ENCODE data around the gene ZBTB20. TPM values are rescaled to one million over a fixed set of nuclear protein-coding genes. Genes with fewer than 3 reads are reported as not detected.

Gene ZBTB20
- total RNA-seq, 2 experiments from 2014 or later, result 5.2 to 6.4 TPM

- Mint-ChIP-seq H3K4me1 (peaks cover 6% of the 10 kb centered on the region), H3K36me3 (ENCODE audit: low read depth) (no peaks in the 10 kb centered on the region), H3K9me3 (ENCODE audit: low read depth) (no peaks in the 10 kb centered on the region), H3K27me3 (no peaks in the 10 kb centered on the region), H3K4me3 (no peak overlapping the region), H3K27ac (no peak overlapping the region)
- DNase-seq, result no peak
- ATAC-seq, result no peak
- ChIA-PET CTCF (interaction anchor here (0.7 kb wide), 1 partner anchor 12 kb away, joined by 4 read pairs; no protein-coding TSS in a partner anchor), POLR2A (no interaction called here)
- intact Hi-C loops (cut with DNase I, micrococcal nuclease), result no loop called here
Observed at GRCh38 chr3:114452256-114452655, 694.8 kb downstream of the ZBTB20 start.

GRCh38 chr3:114451561-114452018 is 695.5 kb downstream of the ZBTB20 start:
- H3K4me1 Mint-ChIP-seq, result peaks cover 6% of the 10 kb centered on the region
- no peak overlapping the region for H3K4me3 Mint-ChIP-seq
- no peaks in the 10 kb centered on the region for H3K9me3 Mint-ChIP-seq (ENCODE audit: low read depth)
- no peak for DNase-seq
- ATAC-seq, result no peak
- no peak overlapping the region for H3K27ac Mint-ChIP-seq
- no peaks in the 10 kb centered on the region for H3K36me3 Mint-ChIP-seq (ENCODE audit: low read depth)
- ChIA-PET CTCF (no interaction called here), POLR2A (no interaction called here)
- no peaks in the 10 kb centered on the region for H3K27me3 Mint-ChIP-seq
- intact Hi-C loops (cut with DNase I, micrococcal nuclease), result no loop called here

- ChIA-PET CTCF (no interaction called here), POLR2A (no interaction called here)
- ATAC-seq (no peak), DNase-seq (no peak)
- H3K27ac Mint-ChIP-seq, result no peak overlapping the region
- H3K4me1 Mint-ChIP-seq, result peaks cover 6% of the 10 kb centered on the region
- H3K4me3 Mint-ChIP-seq, result no peak overlapping the region
- intact Hi-C loops (cut with DNase I, micrococcal nuclease), result no loop called here
- H3K27me3 Mint-ChIP-seq, result no peaks in the 10 kb centered on the region
- no peaks in the 10 kb centered on the region for H3K36me3 Mint-ChIP-seq (ENCODE audit: low read depth)
- no peaks in the 10 kb centered on the region for H3K9me3 Mint-ChIP-seq (ENCODE audit: low read depth)
Observed at GRCh38 chr3:114451051-114451451, 696.0 kb downstream of the ZBTB20 start.

- H3K9me3 Mint-ChIP-seq (ENCODE audit: low read depth), result no peaks in the 10 kb centered on the region
- H3K27me3 Mint-ChIP-seq, result no peaks in the 10 kb centered on the region
- intact Hi-C loops (cut with DNase I, micrococcal nuclease), result no loop called here
- ChIA-PET POLR2A (no interaction called here), CTCF (interaction anchor here (0.9 to 1.2 kb wide), 2 partner anchors 30 to 31 kb away, joined by 3 to 4 read pairs; no protein-coding TSS in a partner anchor)
- DNase-seq (no peak), ATAC-seq (no peak)
- H3K4me1 Mint-ChIP-seq, result peaks cover 6% of the 10 kb centered on the region
- no peak overlapping the region for H3K27ac Mint-ChIP-seq
- H3K36me3 Mint-ChIP-seq (ENCODE audit: low read depth), result no peaks in the 10 kb centered on the region
- H3K4me3 Mint-ChIP-seq, result no peak overlapping the region
Observed at GRCh38 chr3:114450008-114450596, 697.0 kb downstream of the ZBTB20 start.

- Mint-ChIP-seq H3K4me3 (no peak overlapping the region), H3K27me3 (no peaks in the 10 kb centered on the region), H3K27ac (no peak overlapping the region), H3K36me3 (ENCODE audit: low read depth) (no peaks in the 10 kb centered on the region), H3K4me1 (peaks cover 6% of the 10 kb centered on the region), H3K9me3 (ENCODE audit: low read depth) (no peaks in the 10 kb centered on the region)
- POLR2A ChIA-PET, result no interaction called here
- intact Hi-C loops (cut with DNase I, micrococcal nuclease), result no loop called here
- CTCF ChIA-PET, result interaction anchor here (0.9 to 1.2 kb wide), 3 partner anchors 15 to 31 kb away, joined by 3 to 4 read pairs (median 3); no protein-coding TSS in a partner anchor
- DNase-seq, result no peak
- no peak for ATAC-seq
Observed at GRCh38 chr3:114449271-114450007, 697.6 kb downstream of the ZBTB20 start.

- no peaks in the 10 kb centered on the region for H3K36me3 Mint-ChIP-seq (ENCODE audit: low read depth)
- POLR2A ChIA-PET, result interaction anchor here (0.9 kb wide), 1 partner anchor 11 kb away, joined by 3 read pairs; no protein-coding TSS in a partner anchor
Observed at GRCh38 chr3:114447950-114448479, 699.1 kb downstream of the ZBTB20 start.

GRCh38 chr3:114447545-114447944 is 699.5 kb downstream of the ZBTB20 start:
- Mint-ChIP-seq H3K27me3 (no peaks in the 10 kb centered on the region), H3K27ac (no peak overlapping the region), H3K9me3 (ENCODE audit: low read depth) (no peaks in the 10 kb centered on the region), H3K36me3 (ENCODE audit: low read depth) (no peaks in the 10 kb centered on the region), H3K4me3 (no peak overlapping the region), H3K4me1 (peaks cover 3% of the 10 kb centered on the region)
- ATAC-seq, result no peak
- DNase-seq, result no peak
- intact Hi-C loops (cut with DNase I, micrococcal nuclease), result no loop called here
- ChIA-PET POLR2A (interaction anchor here (0.9 kb wide), 1 partner anchor 10 kb away, joined by 3 read pairs; no protein-coding TSS in a partner anchor), CTCF (no interaction called here)

More at GRCh38 chr3:114447950-114448479, 699.1 kb downstream of the ZBTB20 start:
- CTCF ChIA-PET, result no interaction called here
- no peak for DNase-seq
- Mint-ChIP-seq H3K27ac (no peak overlapping the region), H3K4me1 (peaks cover 2% of the 10 kb centered on the region), H3K4me3 (no peak overlapping the region), H3K9me3 (ENCODE audit: low read depth) (no peaks in the 10 kb centered on the region), H3K27me3 (no peaks in the 10 kb centered on the region)
- no peak for ATAC-seq
- intact Hi-C loops (cut with DNase I, micrococcal nuclease), result no loop called here

- H3K4me3 Mint-ChIP-seq, result no peak overlapping the region
- ChIA-PET CTCF (no interaction called here), POLR2A (no interaction called here)
- H3K36me3 Mint-ChIP-seq (ENCODE audit: low read depth), result no peaks in the 10 kb centered on the region
- DNase-seq (no peak), ATAC-seq (no peak)
- no peak overlapping the region for H3K27ac Mint-ChIP-seq
- intact Hi-C loops (cut with DNase I, micrococcal nuclease), result no loop called here
- H3K9me3 Mint-ChIP-seq (ENCODE audit: low read depth), result no peaks in the 10 kb centered on the region
- no peaks in the 10 kb centered on the region for H3K27me3 Mint-ChIP-seq
- peaks cover 5% of the 10 kb centered on the region for H3K4me1 Mint-ChIP-seq
Observed at GRCh38 chr3:114446600-114446999, 700.5 kb downstream of the ZBTB20 start.

GRCh38 chr3:114445233-114445632 is 701.9 kb downstream of the ZBTB20 start:
- ATAC-seq, result no peak
- H3K4me3 Mint-ChIP-seq, result no peak overlapping the region
- no peaks in the 10 kb centered on the region for H3K27me3 Mint-ChIP-seq
- no peaks in the 10 kb centered on the region for H3K9me3 Mint-ChIP-seq (ENCODE audit: low read depth)
- no peak for DNase-seq
- H3K4me1 Mint-ChIP-seq, result peaks cover 3% of the 10 kb centered on the region
- H3K36me3 Mint-ChIP-seq (ENCODE audit: low read depth), result no peaks in the 10 kb centered on the region
- no peak overlapping the region for H3K27ac Mint-ChIP-seq
- intact Hi-C loops (cut with DNase I, micrococcal nuclease), result no loop called here
- CTCF ChIA-PET, result interaction anchor here (0.9 kb wide), 1 partner anchor 9 kb away, joined by 3 read pairs; no protein-coding TSS in a partner anchor
- POLR2A ChIA-PET, result interaction anchor here (0.7 kb wide), 1 partner anchor 15 kb away, joined by 3 read pairs; no protein-coding TSS in a partner anchor

GRCh38 chr3:114444216-114444615 is 702.9 kb downstream of the ZBTB20 start:
- Mint-ChIP-seq H3K4me3 (no peak overlapping the region), H3K9me3 (ENCODE audit: low read depth) (no peaks in the 10 kb centered on the region), H3K27me3 (no peaks in the 10 kb centered on the region), H3K4me1 (peaks cover 3% of the 10 kb centered on the region), H3K36me3 (ENCODE audit: low read depth) (no peaks in the 10 kb centered on the region), H3K27ac (no peak overlapping the region)
- no peak for ATAC-seq
- intact Hi-C loops (cut with DNase I, micrococcal nuclease), result no loop called here
- DNase-seq, result no peak
- CTCF ChIA-PET, result interaction anchor here (0.9 kb wide), 1 partner anchor 10 kb away, joined by 3 read pairs; no protein-coding TSS in a partner anchor
- POLR2A ChIA-PET, result no interaction called here

- CTCF ChIA-PET, result interaction anchor here (0.9 to 1.5 kb wide), 3 partner anchors 20 to 58 kb away, joined by 3 read pairs; no protein-coding TSS in a partner anchor
- no peaks in the 10 kb centered on the region for H3K9me3 Mint-ChIP-seq (ENCODE audit: low read depth)
- no peak overlapping the region for H3K4me3 Mint-ChIP-seq
- H3K27me3 Mint-ChIP-seq, result no peaks in the 10 kb centered on the region
- intact Hi-C loops (cut with DNase I, micrococcal nuclease), result no loop called here
- DNase-seq, result no peak
- H3K36me3 Mint-ChIP-seq (ENCODE audit: low read depth), result no peaks in the 10 kb centered on the region
- H3K27ac Mint-ChIP-seq, result no peak overlapping the region
- ATAC-seq, result no peak
- POLR2A ChIA-PET, result interaction anchor here (0.6 kb wide), 1 partner anchor 13 kb away, joined by 3 read pairs; no protein-coding TSS in a partner anchor
- H3K4me1 Mint-ChIP-seq, result peaks cover 7% of the 10 kb centered on the region
Observed at GRCh38 chr3:114442246-114442645, 704.8 kb downstream of the ZBTB20 start.
